ENCODE results near the gene RGS13.

The RGS13 gene

DNA sequence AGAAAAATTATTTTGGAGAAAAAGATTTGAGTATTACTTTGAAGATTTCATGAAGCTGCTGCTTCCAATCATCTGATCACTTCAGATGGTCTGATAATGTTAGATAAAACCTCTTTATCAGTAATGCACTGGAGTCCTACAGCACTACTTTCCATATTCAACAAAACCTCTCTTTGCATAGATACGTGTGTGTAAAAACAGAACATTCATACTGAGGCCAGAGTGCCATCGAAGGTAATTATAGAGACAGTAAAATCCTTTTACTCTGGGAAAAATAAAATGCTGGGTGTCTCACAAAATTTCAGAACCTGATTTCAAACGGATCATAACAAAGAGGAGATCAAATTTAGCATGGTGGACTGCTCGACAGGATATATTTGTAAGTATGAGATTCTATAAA lies at the start of gene RGS13:
Gene RGS13, plus strand, starts transcription at position 209 of the 400 bp plus-strand sequence. CDS start 8,188 bp downstream, outside the sequence.
- no peak for DNase-seq (ENCODE audit: low read depth, low spot score)

DNA sequence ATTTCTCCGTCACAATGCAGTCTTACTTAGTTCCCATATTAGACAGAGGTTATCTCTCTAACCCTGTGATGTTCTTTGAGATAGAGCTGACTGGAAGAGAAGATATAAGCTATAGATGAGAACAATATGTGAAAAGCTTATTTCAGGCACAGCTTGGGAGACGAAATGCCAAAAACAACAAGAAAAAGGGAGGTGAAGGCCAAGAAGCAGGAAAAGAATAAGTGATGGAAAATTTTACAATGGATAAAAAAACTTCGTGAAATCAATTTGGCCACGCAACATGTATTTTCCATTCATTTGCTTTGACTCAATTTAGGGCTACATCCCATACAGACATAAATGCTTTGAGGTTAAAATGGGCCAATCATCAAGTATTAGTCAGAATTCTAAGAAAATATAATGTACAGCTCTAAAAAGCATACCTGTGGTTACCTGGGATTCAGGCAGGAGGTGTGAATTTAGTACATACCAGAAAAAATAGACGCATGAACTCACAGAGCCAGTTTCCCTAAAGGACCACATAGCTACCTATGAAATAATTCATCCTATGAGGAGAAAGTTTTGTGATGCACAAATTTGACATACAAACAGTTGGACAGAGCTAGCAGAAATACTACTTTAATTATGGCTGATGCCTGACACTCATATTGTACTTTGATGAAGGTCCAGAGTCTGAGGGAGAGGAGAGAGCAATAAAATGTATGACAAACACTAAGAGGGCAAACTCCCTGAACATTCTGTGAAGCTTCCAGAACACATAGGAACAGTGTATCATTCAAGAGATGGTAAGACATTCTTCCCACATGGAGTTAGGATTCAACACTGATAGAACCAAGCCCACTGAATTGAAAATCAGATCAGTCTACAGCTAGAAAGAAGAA lies 48.3 kb upstream of the RGS13 start:
- no peak for DNase-seq (ENCODE audit: low read depth, low spot score)

DNA sequence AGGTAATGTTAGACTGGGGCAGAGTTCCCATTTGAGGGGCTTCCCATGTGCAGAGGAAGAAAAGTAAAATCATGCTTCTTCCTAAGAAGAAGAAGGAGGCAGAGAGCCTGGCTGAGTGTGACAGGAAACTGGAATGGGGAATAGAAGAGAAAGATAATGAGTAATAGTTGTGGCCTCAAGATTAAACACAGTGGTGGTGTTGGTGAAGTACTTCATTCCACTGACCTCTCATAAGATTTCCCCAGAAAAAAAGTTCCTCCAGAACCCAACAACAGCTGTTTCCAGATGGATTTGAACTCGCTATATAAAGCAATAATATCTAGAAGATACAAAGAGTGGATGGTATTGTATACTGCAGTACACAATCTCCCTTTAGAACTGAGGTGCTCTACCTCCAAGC lies 47.4 kb upstream of the RGS13 start:
- DNase-seq (ENCODE audit: low read depth, low spot score) = no peak

- DNase-seq (ENCODE audit: low read depth, low spot score) = no peak
These were observed 46.1 kb upstream of the RGS13 start for GRCh38 chr1:192589813-192590212.

DNA sequence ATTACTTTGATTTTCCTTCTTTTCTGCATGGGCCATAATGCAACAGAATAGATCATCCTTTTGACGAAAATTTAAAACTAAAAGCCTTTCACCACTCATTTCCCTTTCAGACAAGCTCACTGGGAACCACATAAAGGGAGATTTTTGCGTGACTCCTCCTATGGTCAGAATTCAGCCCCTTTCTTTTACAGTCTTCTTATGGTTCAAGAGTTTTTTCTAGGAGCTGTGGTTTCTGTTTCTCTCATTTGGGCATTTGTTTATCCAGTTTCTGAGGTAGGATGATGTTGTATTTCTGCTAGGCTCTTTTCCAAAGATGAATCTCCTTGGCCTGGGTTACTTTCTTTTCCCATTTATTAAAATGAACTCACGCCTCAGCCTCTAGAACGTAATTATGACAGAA lies 43.4 kb upstream of the RGS13 start:
- no peak for DNase-seq (ENCODE audit: low read depth, low spot score)

- DNase-seq (ENCODE audit: low read depth, low spot score) = no peak
These were observed 42.8 kb upstream of the RGS13 start for GRCh38 chr1:192592981-192593708.

GRCh38 chr1:192595299-192595698 lies 40.6 kb upstream of the RGS13 start:
- no peak for DNase-seq (ENCODE audit: low read depth, low spot score)

DNA sequence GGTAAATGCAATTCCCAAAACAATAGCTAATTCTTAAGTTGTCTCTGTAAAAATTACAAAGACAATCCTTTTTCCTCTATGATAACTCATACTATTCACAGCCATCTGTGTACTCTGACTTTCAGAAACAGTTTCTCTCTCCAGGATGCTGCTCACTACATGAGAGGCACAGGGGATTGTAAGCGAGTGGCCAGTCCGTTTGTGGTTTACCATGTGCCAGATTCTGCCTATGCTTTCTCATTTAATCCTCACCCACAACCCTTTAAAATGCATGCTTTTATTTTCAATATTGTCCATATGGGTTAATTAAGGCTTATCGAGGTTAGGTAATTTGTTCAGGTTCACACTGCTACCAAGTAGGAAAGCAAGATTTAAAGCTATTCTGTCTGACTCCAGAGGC lies 37.4 kb upstream of the RGS13 start:
- no peak for DNase-seq (ENCODE audit: low read depth, low spot score)

DNA sequence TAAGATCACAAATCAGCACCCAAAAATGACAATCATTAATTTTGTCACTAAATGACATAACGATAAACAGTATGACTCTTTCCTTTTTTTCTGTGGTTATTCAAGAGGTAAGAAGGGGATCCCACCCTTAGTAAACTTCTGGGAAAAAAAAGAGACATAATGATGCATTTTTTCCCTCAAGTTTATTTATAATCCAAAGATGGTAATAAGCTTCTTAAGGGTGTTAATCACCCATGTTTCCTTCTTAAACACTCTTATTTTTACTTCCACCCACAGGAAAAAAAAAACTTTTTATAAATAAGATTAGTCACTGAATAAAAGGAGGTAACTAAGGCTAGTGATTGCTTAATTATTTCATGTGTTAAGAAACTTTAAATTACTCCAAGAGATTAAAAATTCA lies 35.7 kb upstream of the RGS13 start:
- no peak for DNase-seq (ENCODE audit: low read depth, low spot score)

GRCh38 chr1:192601143-192601542 lies 34.8 kb upstream of the RGS13 start:
- no peak for DNase-seq (ENCODE audit: low read depth, low spot score)

DNA sequence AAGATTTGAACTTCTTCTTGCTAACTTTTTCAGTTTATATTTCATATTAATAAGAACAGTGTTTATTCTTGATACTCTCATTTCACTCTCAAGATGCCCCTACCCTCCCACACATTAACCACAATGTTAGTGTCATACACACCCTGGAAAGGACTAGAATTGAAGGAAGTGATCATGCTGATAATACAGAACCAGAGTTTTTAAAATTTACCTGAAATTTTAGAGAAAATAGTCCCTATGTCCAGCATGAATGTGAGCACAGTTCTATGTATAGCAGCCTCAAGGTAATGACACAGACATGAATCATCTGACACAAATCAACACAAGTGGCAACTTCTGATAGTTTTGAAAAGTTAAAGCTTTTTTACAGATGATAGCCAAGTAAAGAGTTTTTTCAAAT lies 34.4 kb upstream of the RGS13 start:
- DNase-seq (ENCODE audit: low read depth, low spot score) = no peak

DNA sequence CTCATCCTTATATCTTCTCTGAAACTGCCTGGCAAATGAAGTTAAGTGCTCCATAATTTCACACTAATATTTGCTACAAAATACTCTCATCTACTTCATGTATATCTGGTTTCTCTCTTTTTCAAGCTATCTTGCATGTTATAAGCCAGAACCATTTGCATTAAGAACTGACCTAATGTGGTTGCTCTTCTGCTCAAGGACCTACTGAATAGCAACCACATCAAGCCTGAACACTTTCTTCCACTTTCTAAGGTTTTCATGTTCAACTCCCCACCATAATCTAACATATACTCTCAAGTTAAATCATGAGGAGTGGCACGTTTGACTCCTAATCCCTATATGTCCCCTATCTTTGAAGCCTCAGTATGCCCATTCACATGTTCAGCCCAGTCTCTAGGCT lies 33.2 kb upstream of the RGS13 start:
- DNase-seq (ENCODE audit: low read depth, low spot score) = no peak

DNA sequence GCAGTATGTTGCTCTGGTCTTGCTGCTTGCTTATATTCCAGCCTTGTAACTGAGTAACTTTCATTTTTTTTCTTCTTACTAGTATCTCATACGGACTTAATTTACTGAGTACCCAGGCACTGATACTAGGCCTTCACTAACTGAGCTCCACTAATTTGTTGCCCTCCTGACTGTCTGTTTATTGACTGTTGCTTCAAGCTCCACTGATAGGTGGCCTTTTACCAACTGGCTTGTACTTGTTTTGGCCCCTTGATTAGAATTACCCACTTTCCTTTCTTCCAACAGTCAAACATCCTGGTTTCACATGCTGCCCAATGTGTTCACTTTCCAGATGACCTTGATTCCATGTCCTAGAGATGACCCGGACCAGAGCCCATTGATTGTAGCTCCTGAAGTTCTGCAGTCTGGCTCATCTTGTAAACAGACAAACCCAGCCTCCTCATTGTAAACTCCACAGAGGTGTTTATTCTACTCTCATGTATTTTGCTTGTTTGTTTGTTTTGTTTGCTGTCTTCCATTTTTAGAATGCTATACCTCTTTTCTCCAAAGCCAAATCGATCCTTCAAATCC lies 32.6 kb upstream of the RGS13 start:
- DNase-seq (ENCODE audit: low read depth, low spot score) = no peak

DNA sequence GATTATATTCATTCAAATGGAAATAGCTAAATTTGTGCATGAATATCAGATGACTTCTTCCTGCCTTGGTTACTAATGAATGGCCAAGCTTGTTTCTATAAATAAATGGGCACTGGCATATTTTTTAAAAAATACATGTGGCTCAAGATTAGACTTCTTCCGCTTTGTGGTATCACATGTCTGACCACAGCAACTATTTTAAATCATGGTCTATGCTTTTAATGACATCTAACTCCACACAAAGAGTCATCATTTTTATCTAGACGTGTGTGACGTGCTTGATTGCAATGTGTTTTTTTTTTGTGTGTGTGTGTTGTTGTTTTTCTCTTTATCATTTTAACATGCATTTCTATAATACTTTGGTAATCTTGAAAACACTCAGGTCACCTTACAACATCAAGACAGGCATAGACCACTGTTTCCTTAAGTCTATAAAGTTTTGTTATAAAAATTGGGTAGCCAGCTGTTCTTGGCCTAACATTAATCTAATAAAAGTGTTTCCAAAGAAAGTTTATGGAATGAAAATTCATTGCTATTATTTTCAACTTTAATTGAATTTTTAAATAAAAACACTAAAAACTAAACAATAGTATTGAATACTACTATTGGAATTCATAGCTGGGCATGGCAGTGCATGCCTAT lies 30.8 kb upstream of the RGS13 start:
- DNase-seq (ENCODE audit: low read depth, low spot score) = no peak

GRCh38 chr1:192608671-192609070 lies 27.3 kb upstream of the RGS13 start:
- DNase-seq (ENCODE audit: low read depth, low spot score) = no peak

- DNase-seq (ENCODE audit: low read depth, low spot score) = no peak
These were observed 26.6 kb upstream of the RGS13 start for GRCh38 chr1:192609110-192610079.

DNA sequence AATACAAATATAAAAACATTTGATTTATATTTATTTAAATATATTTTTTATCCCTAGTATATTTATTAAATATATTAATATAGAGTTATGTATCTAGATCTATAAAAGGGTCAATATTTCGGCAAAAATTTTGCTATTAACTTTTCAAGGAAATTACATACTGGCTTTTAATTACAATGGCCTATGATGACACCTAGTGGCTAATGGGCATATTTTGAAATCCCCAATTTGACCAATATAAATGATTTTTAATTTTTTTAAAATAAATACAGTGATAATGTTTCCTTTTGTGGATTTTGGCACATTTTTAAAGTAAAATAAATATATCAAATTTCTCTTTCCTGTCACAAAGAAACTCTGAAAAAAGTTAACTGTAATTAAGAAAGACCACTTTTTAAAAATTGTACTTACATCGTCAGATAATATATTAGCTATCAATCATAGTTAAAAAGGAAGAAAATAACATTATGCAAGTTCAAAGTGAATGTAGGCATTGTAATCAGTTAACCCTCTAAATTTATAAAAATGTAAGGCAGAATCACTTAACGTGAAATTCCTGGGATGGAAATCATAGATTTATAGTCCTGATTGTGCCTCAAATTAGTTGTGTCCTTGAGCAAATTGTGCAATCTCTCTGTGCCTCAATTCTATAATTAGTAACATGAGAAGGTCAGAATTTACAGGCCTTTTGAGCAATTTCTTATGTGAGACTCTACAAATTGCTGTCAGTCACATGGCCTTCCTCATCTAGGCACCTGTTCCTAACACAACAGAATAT lies 25.6 kb upstream of the RGS13 start:
- no peak for DNase-seq (ENCODE audit: low read depth, low spot score)

DNA sequence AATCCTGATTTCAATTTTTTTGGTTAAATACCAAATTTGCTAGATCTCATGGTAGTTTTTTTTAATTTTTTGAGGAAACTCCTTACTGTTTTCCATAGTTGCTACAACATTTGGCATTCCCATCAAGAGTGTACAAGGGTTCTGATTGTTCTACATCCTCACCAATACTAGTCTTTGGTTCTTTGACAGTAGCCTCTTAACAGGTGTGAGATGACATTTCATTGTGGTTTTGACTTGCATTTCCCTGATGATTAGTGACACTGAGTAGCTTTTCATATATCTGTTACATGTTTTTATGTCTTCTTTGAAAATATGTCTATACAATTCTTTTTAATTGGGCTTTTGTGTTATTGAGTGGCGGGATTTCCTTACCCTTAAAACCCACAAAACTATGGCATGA lies 20.9 kb upstream of the RGS13 start:
- no peak for DNase-seq (ENCODE audit: low read depth, low spot score)

GRCh38 chr1:192620071-192620635 lies 15.8 kb upstream of the RGS13 start:
- no peak for DNase-seq (ENCODE audit: low read depth, low spot score)

All from brain pericyte (primary cell).